Heart right ventricle (tissue), 16 donors: ENCODE results near the gene ELMO3. TPM values are rescaled to one million over a fixed set of nuclear protein-coding genes. Genes with fewer than 3 reads are reported as not detected.

ENCODE experiments used
- ATAC-seq, 8 donors: fragments of 200-7000 bp; cut with Tn5 transposase; one replicate each; pipeline ENCODE4 v1.9.1; 2020; ENCODE audit warnings: mild to moderate bottlenecking in 8 of 8, moderate library complexity in 8 of 8, moderate number of reproducible peaks in 1 of 8
- DNase-seq, 2 donors: peaks; one replicate each; pipeline ENCODE4 v3.0.0-alpha.2; 2020
- H3K27ac ChIP-seq, 10 donors: fragments of 200-600 bp; sonication (generic) in 2 of 10; one replicate each; pipeline versions ENCODE4 v1.5.0 to v1.8.0; 2020 to 2022; ENCODE audit warnings: mild to moderate bottlenecking in 3 of 10
- H3K27me3 ChIP-seq, 7 donors: fragments of 200-600 bp; one replicate each; pipeline ENCODE4 v1.8.0; 2021 to 2022; ENCODE audit warnings: mild to moderate bottlenecking in 2 of 7
- H3K36me3 ChIP-seq, 9 donors: fragments of 200-600 bp; sonication (generic) in 1 of 9; one replicate each; pipeline versions ENCODE4 v1.5.0 to v1.8.0; 2020 to 2022; ENCODE audit warnings: mild to moderate bottlenecking in 2 of 9
- H3K4me1 ChIP-seq, 9 donors: fragments of 200-600 bp; sonication (generic) in 1 of 9; one replicate each; pipeline versions ENCODE4 v1.5.0 to v1.8.0; 2020 to 2022; ENCODE audit warnings: mild to moderate bottlenecking in 4 of 9
- H3K4me3 ChIP-seq, 10 donors: fragments of 200-600 bp; sonication (generic) in 2 of 10; one replicate each; pipeline versions ENCODE4 v1.5.0 to v1.8.0; 2020 to 2022; ENCODE audit warnings: mild to moderate bottlenecking in 7 of 10, moderate library complexity in 2 of 10
- H3K9me3 ChIP-seq, 11 donors: fragments of 200-600 bp in 10 of 11; sonication (generic) in 2 of 11; one replicate each; pipeline versions ENCODE4 v1.5.0 to v1.8.0; 2013 to 2022; ENCODE audit warnings: mild to moderate bottlenecking in 2 of 11, control low read depth in 1 of 11, moderate library complexity in 1 of 11
- WGBS, 2 donors: extraction: QIAGEN DNeasy Blood & Tissue Kit; methylation state at CpG; one replicate each; pipeline ENCODE4 v1.1.7; 2013; ENCODE audit warnings: inconsistent platforms in 1 of 2; 5-methylcytosine and 5-hydroxymethylcytosine counted together
- intact Hi-C, 10 donors: fragments of 100-400 bp; cut with DNase I; formaldehyde crosslinking; loops; one replicate each; pipeline versions ENCODE4 v1.11.1 to v1.14.2; 2022
- polyA plus RNA-seq, 2 donors: library from polyadenylated mRNA; stranded (reverse); fragments of 200-250 nt; gene quantifications; one replicate each; pipeline ENCODE4 v1.2.3, GENCODE V29; 2013
- total RNA-seq, 10 donors: library from RNA; stranded (reverse); fragmentation: NEBNext Ultra II Directional in 3 of 10; extraction: Animal tissue kit (Norgen Biotek cat#: 25700) in 3 of 10; gene quantifications; one replicate each; pipeline versions ENCODE4 v1.2.1 to v1.2.4, GENCODE V29; 2021 to 2023
- TF ChIP-seq, protein P1 (sequence below), 9 donors: fragments of 200-600 bp; sonication (generic) in 2 of 9; IDR thresholded peaks; one replicate each; pipeline versions ENCODE4 v1.5.0 to v1.8.0; 2021 to 2022; ENCODE audit warnings: antibody characterized with exemption in 9 of 9, mild to moderate bottlenecking in 5 of 9, moderate library complexity in 1 of 9
- donor health status: Arrhythmogenic right ventricular cardiomyopathy.
- donor health status: ischemic (EF 13 %, LVEDD 7.1; RV severe dilation, severe dysfunction).
- donor health status: healthy with polysubstance abuse.
- donor health status: DM: no; HTN: yes; CAD: no.
- donor health status: DM: no; HTN: no; CAD: no.
- donor health status: ischemic (EF 25% LVEDD 6.9; RV normal size, moderate dysfunction).
- donor health status: ischemic (EF 25% LVEDD 5.7; RV mildly dilated, moderate dysfunction).
- donor health status: healthy.
- donor health status: DM: yes; HTN: yes; CAD: no.
- donor health status: Ischemic cardiomyopathy.
- donor health status: ischemic (EF 35%, LVEDD 5.7; RV mildly dilated, moderate dysfunction).
- donor health status: nonischemic (EF 11% LVEDD 7.7; RV severe dilation, severe dysfunction).
- donor health status: DM: yes; HTN: yes; CAD: no.
- donor health status: PGD.
- donor health status: ischemic (EF 29% LVEDD 5.4; RV normal size, mild dysfunction).
- donor health status: nonischemic (EF 23%, LVEDD 6.1; RV moderate dilation, normal function).

Gene ELMO3
- total and polyA plus RNA-seq, 12 donors, result 0.19 to 1.9 (median 0.46) TPM

DNA sequence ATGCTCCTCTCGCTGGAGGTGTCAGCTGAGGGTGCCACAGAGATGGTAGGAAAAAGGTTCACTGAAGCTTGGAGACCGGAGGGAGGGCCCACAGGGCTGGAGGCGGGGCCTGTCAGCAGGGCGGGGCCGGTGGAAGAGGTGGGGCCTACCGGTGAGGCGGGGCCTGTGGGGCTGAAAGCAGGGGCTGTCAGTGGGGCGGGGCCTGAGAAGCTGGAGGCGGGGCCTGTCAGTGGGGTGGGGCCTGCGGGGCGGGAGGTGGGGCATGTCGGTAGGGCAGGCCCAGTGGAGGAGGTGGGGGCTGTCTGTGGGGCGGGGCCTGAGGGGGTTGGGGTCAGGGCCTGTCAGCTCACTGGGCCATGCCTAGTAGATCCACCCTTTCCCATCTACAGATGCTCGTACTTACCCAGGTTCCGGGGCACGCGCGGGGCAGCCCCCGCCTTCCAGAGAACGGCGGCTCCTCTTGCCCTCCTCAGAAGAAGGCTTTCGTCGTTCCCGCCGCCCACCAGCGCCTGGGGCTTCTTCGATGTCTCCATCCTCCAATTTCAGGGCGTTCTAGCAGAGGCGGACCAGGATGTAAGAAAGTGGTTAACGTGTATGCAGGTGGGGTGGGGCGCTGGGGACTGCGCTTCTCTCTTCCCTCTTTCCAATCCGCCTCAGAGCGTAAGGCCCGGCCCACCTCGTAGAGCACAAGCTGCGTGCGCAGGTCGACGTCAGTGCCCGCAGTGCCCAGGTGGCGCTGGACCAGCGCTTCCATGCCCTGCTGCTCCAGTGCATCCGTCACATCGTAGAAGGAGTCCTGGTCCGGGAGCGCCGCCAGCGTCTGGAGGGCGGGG is 37.8 kb downstream of the ELMO3 start:
- intact Hi-C loops, result no loop called here
- WGBS, 2 donors, result 82 to 83% methylated on average over 43 to 50 of the region's 50 CpGs
- DNase-seq, result peak in 1 of 2 donors; percentile 46
- Histone ChIP-seq H3K9me3 (no peaks in the 10 kb centered on the region), H3K36me3 (peaks cover 0 to 90% (median 56%) of the 10 kb centered on the region in 9 donors), H3K27me3 (no peaks in the 10 kb centered on the region), H3K27ac (no peak overlapping the region), H3K4me1 (peaks cover 15 to 25% (median 19%) of the 10 kb centered on the region in 9 donors), H3K4me3 (no peak overlapping the region)
- TF ChIP-seq, protein P1, sequence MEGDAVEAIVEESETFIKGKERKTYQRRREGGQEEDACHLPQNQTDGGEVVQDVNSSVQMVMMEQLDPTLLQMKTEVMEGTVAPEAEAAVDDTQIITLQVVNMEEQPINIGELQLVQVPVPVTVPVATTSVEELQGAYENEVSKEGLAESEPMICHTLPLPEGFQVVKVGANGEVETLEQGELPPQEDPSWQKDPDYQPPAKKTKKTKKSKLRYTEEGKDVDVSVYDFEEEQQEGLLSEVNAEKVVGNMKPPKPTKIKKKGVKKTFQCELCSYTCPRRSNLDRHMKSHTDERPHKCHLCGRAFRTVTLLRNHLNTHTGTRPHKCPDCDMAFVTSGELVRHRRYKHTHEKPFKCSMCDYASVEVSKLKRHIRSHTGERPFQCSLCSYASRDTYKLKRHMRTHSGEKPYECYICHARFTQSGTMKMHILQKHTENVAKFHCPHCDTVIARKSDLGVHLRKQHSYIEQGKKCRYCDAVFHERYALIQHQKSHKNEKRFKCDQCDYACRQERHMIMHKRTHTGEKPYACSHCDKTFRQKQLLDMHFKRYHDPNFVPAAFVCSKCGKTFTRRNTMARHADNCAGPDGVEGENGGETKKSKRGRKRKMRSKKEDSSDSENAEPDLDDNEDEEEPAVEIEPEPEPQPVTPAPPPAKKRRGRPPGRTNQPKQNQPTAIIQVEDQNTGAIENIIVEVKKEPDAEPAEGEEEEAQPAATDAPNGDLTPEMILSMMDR (IDR thresholded peaks at IDR 0.05), result no peak
- ATAC-seq, result peak in 5 of 8 donors; percentile 6 to 21 (median 15)

DNA sequence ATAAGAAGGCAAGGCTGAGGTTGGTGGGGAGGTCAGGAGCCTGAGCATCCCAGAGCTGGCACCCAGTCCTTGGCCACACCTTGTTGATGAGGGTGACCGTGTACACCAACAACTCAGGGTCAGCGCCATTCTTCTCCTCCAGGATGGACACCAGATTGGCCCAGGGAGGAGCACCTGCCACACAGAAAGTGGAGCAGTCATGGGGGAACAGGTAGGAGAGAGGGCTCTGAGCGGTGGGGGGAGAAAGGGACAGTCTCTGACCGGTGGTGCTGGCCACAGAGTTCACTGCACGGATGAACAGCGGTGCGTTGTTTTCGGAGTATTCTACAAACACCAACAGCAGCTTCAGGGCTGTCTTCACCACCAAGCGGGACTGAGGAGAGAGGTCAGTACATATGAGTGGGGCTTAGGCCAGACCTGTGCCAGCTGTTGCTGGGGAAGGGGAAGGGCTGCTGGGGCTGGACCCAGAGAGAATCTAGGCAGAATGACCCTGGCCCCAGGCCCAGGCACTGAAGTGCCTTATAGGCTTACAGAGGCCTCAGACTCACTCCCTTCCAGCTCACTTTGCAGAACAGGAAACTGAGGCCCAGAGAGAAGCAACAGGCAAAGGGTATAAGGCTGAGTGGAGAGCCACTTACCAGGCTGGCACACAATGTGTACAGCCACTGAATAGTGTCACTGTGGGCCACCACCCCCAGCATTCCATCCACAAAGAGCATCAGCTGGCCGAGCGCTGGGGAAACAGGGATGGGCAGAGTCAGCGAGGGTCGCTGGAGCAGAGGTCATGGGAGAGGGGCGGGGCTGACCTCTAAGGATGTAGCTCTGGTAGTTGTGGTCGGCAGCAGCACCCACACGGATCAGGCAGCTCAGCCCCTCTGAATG is 38.7 kb downstream of the ELMO3 start:
- ATAC-seq (no peak), DNase-seq (no peak)
- Histone ChIP-seq H3K4me3 (no peak overlapping the region), H3K4me1 (peaks cover 23 to 34% (median 28%) of the 10 kb centered on the region in 9 donors), H3K27ac (no peak overlapping the region), H3K36me3 (peaks cover 0 to 84% (median 53%) of the 10 kb centered on the region in 9 donors), H3K9me3 (no peaks in the 10 kb centered on the region), H3K27me3 (no peaks in the 10 kb centered on the region)
- TF ChIP-seq, protein P1 (IDR thresholded peaks at IDR 0.05), result no peak
- intact Hi-C loops, result no loop called here
- 83 to 84% methylated on average over 16 of the region's 16 CpGs for WGBS, 2 donors

DNA sequence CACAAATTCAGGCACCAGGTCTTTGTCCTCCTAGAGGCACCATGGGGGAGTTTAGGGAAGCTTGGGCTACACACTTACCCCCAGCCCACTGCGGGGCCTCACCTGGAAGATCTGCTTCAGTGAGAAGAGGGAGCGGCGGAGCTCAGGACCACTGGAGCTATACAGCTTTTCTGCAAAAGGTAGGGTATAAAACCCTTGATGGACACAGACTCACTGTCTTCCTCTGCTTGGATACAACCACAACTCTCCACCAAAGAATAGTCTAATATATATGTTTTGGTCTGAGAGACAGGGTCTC is 39.3 kb downstream of the ELMO3 start:
- TF ChIP-seq, protein P1 (IDR thresholded peaks at IDR 0.05), result no peak
- no peak overlapping the region for H3K27ac ChIP-seq
- DNase-seq, result no peak
- H3K4me3 ChIP-seq, result no peak overlapping the region
- peaks cover 24 to 40% (median 34%) of the 10 kb centered on the region in 9 donors for H3K4me1 ChIP-seq
- intact Hi-C loops, result no loop called here
- H3K27me3 ChIP-seq, result no peaks in the 10 kb centered on the region
- 96 to 100% methylated on average over 3 of the region's 3 CpGs for WGBS, 2 donors
- no peaks in the 10 kb centered on the region for H3K9me3 ChIP-seq
- peaks cover 0 to 78% (median 53%) of the 10 kb centered on the region in 9 donors for H3K36me3 ChIP-seq
- no peak for ATAC-seq

DNA sequence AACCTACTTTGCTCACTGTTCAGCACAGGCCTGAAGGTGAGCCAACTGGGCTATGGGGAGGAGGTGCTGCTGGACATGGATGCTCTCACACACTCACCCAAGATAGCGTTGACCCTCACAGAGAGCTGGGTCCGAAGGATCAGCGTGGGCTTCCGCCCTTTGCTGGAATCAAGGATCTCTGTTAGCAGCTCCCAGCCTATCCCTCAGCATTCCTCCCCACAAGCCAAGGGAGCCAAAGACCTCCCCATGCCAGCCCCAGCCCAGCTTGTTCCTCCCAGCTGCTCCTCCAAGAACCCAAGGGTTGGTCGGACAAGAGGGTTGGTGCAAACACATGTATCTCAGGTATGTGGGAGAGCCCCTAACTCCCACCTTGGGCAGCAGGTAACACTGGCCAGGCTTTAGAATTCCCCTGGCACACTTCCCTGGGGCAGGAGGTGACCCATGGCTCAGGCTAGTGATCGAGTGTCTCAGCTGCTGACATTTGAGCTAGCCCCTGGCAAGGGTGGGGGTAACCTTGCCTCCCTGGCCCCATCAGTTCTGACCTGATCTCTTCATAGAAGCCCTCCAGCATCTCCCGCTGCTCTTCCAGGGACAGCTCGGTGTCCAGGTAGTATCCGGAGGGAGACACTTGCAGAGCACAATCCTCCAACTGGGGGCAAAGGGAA is 40.0 kb downstream of the ELMO3 start:
- no peak overlapping the region for H3K27ac ChIP-seq
- no peak overlapping the region for H3K4me3 ChIP-seq
- intact Hi-C loops, result no loop called here
- peaks cover 0 to 71% (median 49%) of the 10 kb centered on the region in 9 donors for H3K36me3 ChIP-seq
- TF ChIP-seq, protein P1 (IDR thresholded peaks at IDR 0.05), result no peak
- WGBS, 2 donors, result 94 to 95% methylated on average over 9 of the region's 9 CpGs
- peaks cover 30 to 47% (median 41%) of the 10 kb centered on the region in 9 donors for H3K4me1 ChIP-seq
- DNase-seq, result no peak
- no peak for ATAC-seq
- no peaks in the 10 kb centered on the region for H3K27me3 ChIP-seq
- H3K9me3 ChIP-seq, result no peaks in the 10 kb centered on the region
